K562 (cell line): ENCODE data around the gene PSPC1. TPM values are rescaled to one million over a fixed set of nuclear protein-coding genes. Genes with fewer than 3 reads are reported as not detected.
"Not testable (repeated sequence)": the region's sequence is repeated elsewhere in the genome, so short reads cannot be mapped to it uniquely, and the experiment has no call there.

ENCODE experiments used
- ATAC-seq: fragments of 200-7000 bp; cut with Tn5 transposase; 3 replicates; pipeline ENCODE4 v1.9.1; 2020; ENCODE audit warnings: moderate library complexity
- BruUV-seq: library from RNA; stranded (reverse); fragments of 400-500 nt; replicated peaks from 2 replicates; lab custom pipeline; 2021; lab: Mats Ljungman, UMichigan
- CTCF ChIA-PET: fragments of 300-600 bp; formaldehyde crosslinking; extraction: SDS; loops from one replicate; lab custom pipeline; 2021; ENCODE audit warnings: low intra/inter-chr PET ratio; lab: Yijun Ruan, JAX
- POLR2A ChIA-PET: fragments of 300-600, 350-650 bp; sonication (Branson Sonifier 250); formaldehyde crosslinking; extraction: SDS; loops from one replicate; lab custom pipeline; 2021; ENCODE audit warnings: antibody characterized with exemption, inconsistent platforms; lab: Yijun Ruan, JAX
- DNase-seq, 4 experiments: peaks; one replicate each; pipeline versions ENCODE4 v3.0.0 to v3.0.0-alpha.2; 2011 to 2018; ENCODE audit warnings: low spot score in 3 of 4, mixed read lengths in 3 of 4; ENCODE audit errors: extremely low read depth in 1 of 4
- FAIRE-seq: peaks from 2 replicates; lab custom pipeline; 2011; peaks lifted over from hg19 to GRCh38; lab: Jason Lieb, UNC
- H2AFZ ChIP-seq: 2 replicates; pipeline ENCODE4 v1.6.0; 2011; ENCODE audit warnings: low read depth, low read length, control low read depth, inconsistent platforms
- H3K27ac ChIP-seq: fragments of 200-600 bp; 3 replicates; pipeline ENCODE4 v1.8.0; 2011; ENCODE audit warnings: low read depth, mild to moderate bottlenecking, control low read depth, inconsistent platforms, low read length, moderate library complexity, mixed read lengths; ENCODE audit errors: extremely low read depth
- H3K27me3 ChIP-seq, 2 experiments: fragments of 300-600 bp in 1 of 2; 2 replicates in 1 of 2; 3 replicates in 1 of 2; pipeline versions ENCODE4 v1.6.0 to v1.8.0; 2011; ENCODE audit warnings: inconsistent platforms in 2 of 2, low read length in 2 of 2, mild to moderate bottlenecking in 1 of 2, mixed read lengths in 1 of 2, moderate library complexity in 1 of 2; ENCODE audit not compliant: control insufficient read depth in 2 of 2, insufficient read depth in 2 of 2
- H3K36me3 ChIP-seq: fragments of 300-600 bp; 3 replicates; pipeline ENCODE4 v1.8.0; 2011; ENCODE audit warnings: mild to moderate bottlenecking, low read length, inconsistent platforms; ENCODE audit not compliant: control insufficient read depth, insufficient read depth
- H3K4me1 ChIP-seq, 2 experiments: fragments of 200-600 bp in 1 of 2; replicated peaks in 1 of 2; 2 replicates in 1 of 2; 3 replicates in 1 of 2; pipeline versions ENCODE4 v1.5.1 to v1.8.0; 2011; ENCODE audit warnings: inconsistent platforms in 2 of 2, low read length in 2 of 2, mild to moderate bottlenecking in 1 of 2, mixed read lengths in 1 of 2, moderate library complexity in 1 of 2; ENCODE audit not compliant: control insufficient read depth in 2 of 2, insufficient read depth in 2 of 2
- H3K4me2 ChIP-seq: 2 replicates; pipeline ENCODE4 v1.6.1; 2011; ENCODE audit warnings: low read length, control low read depth, inconsistent platforms, mixed read lengths; ENCODE audit not compliant: insufficient read depth
- H3K4me3 ChIP-seq: fragments of 200-600 bp; sonication (generic), shearing (Covaris generic); 2 replicates; pipeline ENCODE4 v1.5.1; 2016; ENCODE audit warnings: control low read depth, inconsistent platforms
- H3K79me2 ChIP-seq: fragments of 200-600 bp; 3 replicates; pipeline ENCODE4 v1.8.0; 2011; ENCODE audit warnings: low read length, inconsistent platforms; ENCODE audit not compliant: control insufficient read depth, insufficient read depth
- H3K9ac ChIP-seq, 2 experiments: 2 replicates each; pipeline versions ENCODE4 v1.6.0 to v1.6.1; 2011; ENCODE audit warnings: low read depth in 2 of 2, low read length in 2 of 2, control low read depth in 1 of 2, inconsistent platforms in 1 of 2, mild to moderate bottlenecking in 1 of 2, mixed read lengths in 1 of 2; ENCODE audit not compliant: insufficient read depth in 1 of 2
- H3K9me1 ChIP-seq: one replicate; pipeline ENCODE4 v1.6.0; 2011; ENCODE audit warnings: inconsistent platforms, mild to moderate bottlenecking, low read length, moderate library complexity; ENCODE audit not compliant: control insufficient read depth, insufficient read depth
- H3K9me3 ChIP-seq: replicated peaks from 2 replicates; pipeline ENCODE4 v1.5.1; 2011; ENCODE audit warnings: low read depth, low read length, inconsistent platforms; ENCODE audit not compliant: control insufficient read depth, insufficient read depth
- H4K20me1 ChIP-seq: replicated peaks from 2 replicates; pipeline ENCODE4 v1.6.1; 2011; ENCODE audit warnings: low read length, inconsistent platforms, mixed read lengths; ENCODE audit not compliant: control insufficient read depth, insufficient read depth
- BRD4 ChIP-seq: fragments of 200-600 bp; sonication (generic); IDR thresholded peaks from 2 replicates; pipeline ENCODE4 v1.6.1; 2017; ENCODE audit warnings: inconsistent platforms
- HDAC6 ChIP-seq: IDR thresholded peaks from 2 replicates; pipeline ENCODE4 v1.6.1; 2012; ENCODE audit warnings: low read depth, mild to moderate bottlenecking, control low read depth, inconsistent platforms, low read length, moderate library complexity
- SRF ChIP-seq, 2 experiments: fragments of 250-450, 450-650 bp in 1 of 2; sonication (Bioruptor Pico) in 1 of 2; sonication (generic) in 1 of 2; formaldehyde crosslinking; IDR thresholded peaks; 2 replicates each; pipeline versions ENCODE4 v1.5.0 to v1.5.1; 2020 to 2022; ENCODE audit warnings: mild to moderate bottlenecking in 1 of 2, missing genetic modification reagents in 1 of 2
- ZNF121 ChIP-seq: sonication (generic); formaldehyde crosslinking; conservative IDR thresholded peaks from 2 replicates; pipeline ENCODE4 v1.8.0; 2022; ENCODE audit warnings: missing genetic modification reagents
- WGBS: fragments of 100-300 bp; shearing (Covaris generic); methylation state at CpG from one replicate; pipeline ENCODE4 v1.1.6; 2016; ENCODE audit warnings: low coverage, mixed read lengths; ENCODE audit not compliant: insufficient coverage; ENCODE audit errors: missing lambda C conversion rate; 5-methylcytosine and 5-hydroxymethylcytosine counted together
- in situ Hi-C: fragments of 300-500 bp; cut with MboI; formaldehyde crosslinking; loops from 4 replicates; pipeline ENCODE4 v1.15.0; 2018; ENCODE audit warnings: inconsistent platforms, mixed read lengths
- intact Hi-C: fragments of 100-400 bp; cut with micrococcal nuclease; formaldehyde crosslinking; loops from 2 replicates; pipeline ENCODE4 v1.14.2; 2022
- polyA plus RNA-seq, 8 experiments: library from polyadenylated mRNA; depleted of rRNA in 4 of 8; stranded (reverse) in 5 of 8; unstranded in 3 of 8; fragments of >200 nt; fragmentation: Nextera tagmentation in 2 of 8; fragmentation: Illumina TruSeq in 1 of 8; extraction: Ambion mirVana in 2 of 8; extraction: Trizol in 1 of 8; gene quantifications; 2 replicates each; pipeline versions ENCODE4 v1.2.1 to v1.2.3, GENCODE V29; 2011 to 2014; ENCODE audit warnings: inconsistent platforms in 1 of 8, missing spikeins in 1 of 8
- total RNA-seq, 7 experiments: library from RNA; depleted of rRNA in 6 of 7; stranded (reverse); fragments of >200 nt in 6 of 7; fragmentation: Illumina TruSeq in 2 of 7; extraction: Trizol in 2 of 7; gene quantifications; 2 replicates each; pipeline versions ENCODE4 v1.2.1 to v1.2.3, GENCODE V29; 2011 to 2021; ENCODE audit warnings: low replicate concordance in 1 of 7
- TF ChIP-seq, protein P1 (sequence below): fragments of 450-650 bp; IDR thresholded peaks from 2 replicates; pipeline ENCODE4 v1.6.1; 2016

Gene PSPC1
- total and polyA plus RNA-seq, 9 of the 15 experiments (the other 6 are each of a cell fraction or from before 2014, with no cell fraction given): 8.6 to 60.4 (median 42.4) TPM

DNA sequence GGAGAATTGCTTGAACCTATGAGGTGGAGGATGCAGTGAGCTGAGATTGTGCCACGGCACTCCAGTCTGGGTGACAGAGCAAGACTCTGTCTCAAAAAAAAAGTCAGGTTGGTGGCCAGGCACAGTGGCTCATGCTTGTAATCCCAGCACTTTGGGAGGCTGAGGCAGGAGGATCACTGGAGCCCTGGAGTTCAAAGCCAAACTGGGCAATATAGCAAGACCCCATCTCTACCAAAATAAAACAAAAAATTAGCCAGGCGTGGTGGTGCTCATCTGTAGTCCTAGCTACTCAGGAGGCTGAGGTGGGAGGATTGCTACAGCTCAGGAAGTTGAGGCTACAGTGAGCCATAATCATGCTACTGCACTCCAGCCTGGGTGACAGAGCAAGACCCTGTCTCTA, 33.1 kb upstream of the PSPC1 start:
- POLR2A ChIA-PET, in situ Hi-C loops, intact Hi-C loops, H3K9me1 ChIP-seq, H3K9me3 ChIP-seq, DNase-seq, H2AFZ ChIP-seq, H3K27me3 ChIP-seq, H3K4me1 ChIP-seq, H4K20me1 ChIP-seq, H3K79me2 ChIP-seq, H3K4me2 ChIP-seq, H3K27ac ChIP-seq, H3K9ac ChIP-seq, H3K36me3 ChIP-seq, BruUV-seq, ATAC-seq, CTCF ChIA-PET, FAIRE-seq, H3K4me3 ChIP-seq: not testable (repeated sequence)
- TF ChIP-seq ZNF121: peak; percentile 64
- 100% methylated on average over 2 of the region's 2 CpGs for WGBS

GRCh38 chr13:19810996-19811881, 28.5 kb upstream of the PSPC1 start:
- DNase-seq (no peak), FAIRE-seq (no peak), ATAC-seq (peak; percentile 65)
- Histone ChIP-seq H3K9ac (no peak overlapping the region), H3K9me1 (no peaks in the 10 kb centered on the region), H3K4me3 (no peak overlapping the region), H4K20me1 (no peaks in the 10 kb centered on the region), H3K36me3 (no peaks in the 10 kb centered on the region), H3K4me2 (no peak overlapping the region), H3K27ac (no peak overlapping the region), H3K27me3 (no peaks in the 10 kb centered on the region), H3K79me2 (no peaks in the 10 kb centered on the region), H2AFZ (no peak overlapping the region), H3K4me1 (no peaks in the 10 kb centered on the region; a peak in 1 of 5 replicates), H3K9me3 (no peaks in the 10 kb centered on the region)
- ChIA-PET CTCF (interaction anchor here (0.6 kb wide), 1 partner anchor 27 kb away, joined by 3 read pairs; no protein-coding TSS in a partner anchor), POLR2A (no interaction called here)
- TF ChIP-seq BRD4: no peak
- no peak for TF ChIP-seq HDAC6
- peak in 1 of 2 experiments; percentile 91; a peak in 2 of 4 replicates for TF ChIP-seq SRF (CRISPR knock-in tag; IDR thresholded peaks at IDR 0.05)
- TF ChIP-seq, protein P1, sequence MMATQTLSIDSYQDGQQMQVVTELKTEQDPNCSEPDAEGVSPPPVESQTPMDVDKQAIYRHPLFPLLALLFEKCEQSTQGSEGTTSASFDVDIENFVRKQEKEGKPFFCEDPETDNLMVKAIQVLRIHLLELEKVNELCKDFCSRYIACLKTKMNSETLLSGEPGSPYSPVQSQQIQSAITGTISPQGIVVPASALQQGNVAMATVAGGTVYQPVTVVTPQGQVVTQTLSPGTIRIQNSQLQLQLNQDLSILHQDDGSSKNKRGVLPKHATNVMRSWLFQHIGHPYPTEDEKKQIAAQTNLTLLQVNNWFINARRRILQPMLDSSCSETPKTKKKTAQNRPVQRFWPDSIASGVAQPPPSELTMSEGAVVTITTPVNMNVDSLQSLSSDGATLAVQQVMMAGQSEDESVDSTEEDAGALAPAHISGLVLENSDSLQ: peak; percentile 61
- intact Hi-C loops (no loop called here), in situ Hi-C loops (no loop called here)
- BruUV-seq: no TSS peak
- WGBS: 46% methylated on average over 7 of the region's 7 CpGs
